Endothelial cell of umbilical vein (primary cell): ENCODE data around the gene JCAD. TPM values are rescaled to one million over a fixed set of nuclear protein-coding genes. Genes with fewer than 3 reads are reported as not detected.

ENCODE experiments used
- BruUV-seq: library from RNA; stranded (reverse); fragments of 400-500 nt; replicated peaks from 2 replicates; lab custom pipeline; 2021; lab: Mats Ljungman, UMichigan
- CTCF ChIA-PET: fragments of 300-600, 350-600 bp; sonication (Branson Sonifier 250); formaldehyde crosslinking; loops from one replicate; lab custom pipeline; 2021; ENCODE audit warnings: antibody characterized with exemption, inconsistent platforms; lab: Charles Lee
- POLR2A ChIA-PET: fragments of 300-600, 350-600 bp; sonication (Branson Sonifier 250); formaldehyde crosslinking; loops from one replicate; lab custom pipeline; 2021; ENCODE audit warnings: antibody characterized with exemption, inconsistent platforms; lab: Charles Lee
- DNase-seq: peaks from one replicate; pipeline ENCODE4 v3.0.0-alpha.2; 2011; ENCODE audit warnings: low read depth, low spot score
- FAIRE-seq: peaks from 2 replicates; lab custom pipeline; 2011; peaks lifted over from hg19 to GRCh38; lab: Jason Lieb, UNC
- H2AFZ ChIP-seq: 2 replicates; pipeline ENCODE4 v1.6.0; 2012; ENCODE audit warnings: low read depth, low read length, control low read depth, inconsistent platforms
- H3K27ac ChIP-seq: 2 replicates; pipeline ENCODE4 v1.5.1; 2011; ENCODE audit warnings: low read depth, mild to moderate bottlenecking, control low read depth, low read length, moderate library complexity; ENCODE audit not compliant: insufficient read depth
- H3K27me3 ChIP-seq, 2 experiments: 2 replicates each; pipeline versions ENCODE4 v1.6.0 to v1.6.1; 2011; ENCODE audit warnings: low read length in 2 of 2, mixed read lengths in 1 of 2; ENCODE audit not compliant: control insufficient read depth in 2 of 2, insufficient read depth in 2 of 2
- H3K36me3 ChIP-seq, 2 experiments: 2 replicates in 1 of 2; 3 replicates in 1 of 2; pipeline ENCODE4 v1.5.1; 2011; ENCODE audit warnings: low read length in 2 of 2, mild to moderate bottlenecking in 1 of 2, moderate library complexity in 1 of 2; ENCODE audit not compliant: control insufficient read depth in 2 of 2, insufficient read depth in 2 of 2; ENCODE audit errors: extremely low read depth in 1 of 2
- H3K4me1 ChIP-seq: 3 replicates; pipeline ENCODE4 v1.5.1; 2011; ENCODE audit warnings: mild to moderate bottlenecking, low read length; ENCODE audit not compliant: control insufficient read depth, insufficient read depth; ENCODE audit errors: extremely low read depth
- H3K4me2 ChIP-seq: 2 replicates; pipeline ENCODE4 v1.6.1; 2011; ENCODE audit warnings: low read length, control low read depth, mixed read lengths; ENCODE audit not compliant: insufficient read depth
- H3K4me3 ChIP-seq, 3 experiments: fragments of 200-600 bp in 1 of 3; sonication (generic), shearing (Covaris generic) in 1 of 3; replicated peaks in 1 of 3; 2 replicates each; pipeline ENCODE4 v1.5.1; 2011 to 2016; ENCODE audit warnings: control low read depth in 3 of 3, low read length in 3 of 3, mild to moderate bottlenecking in 2 of 3, inconsistent platforms in 1 of 3, low read depth in 1 of 3, moderate library complexity in 1 of 3; ENCODE audit not compliant: insufficient read depth in 1 of 3
- H3K79me2 ChIP-seq: 2 replicates; pipeline ENCODE4 v1.6.0; 2012; ENCODE audit warnings: low read length, inconsistent platforms; ENCODE audit not compliant: control insufficient read depth, insufficient read depth
- H3K9ac ChIP-seq: replicated peaks from 2 replicates; pipeline ENCODE3; 2011; ENCODE audit warnings: low read length, control low read depth; ENCODE audit not compliant: insufficient read depth; ENCODE audit errors: extremely low read depth
- H3K9me1 ChIP-seq: replicated peaks from 3 replicates; pipeline ENCODE4 v1.6.0; 2011; ENCODE audit warnings: mild to moderate bottlenecking, low read length; ENCODE audit not compliant: control insufficient read depth, insufficient read depth; ENCODE audit errors: extremely low read depth
- H3K9me3 ChIP-seq: replicated peaks from 2 replicates; pipeline ENCODE4 v1.5.1; 2012; ENCODE audit warnings: low read length, inconsistent platforms; ENCODE audit not compliant: control insufficient read depth, insufficient read depth
- H4K20me1 ChIP-seq: replicated peaks from 2 replicates; pipeline ENCODE3; 2011; ENCODE audit warnings: mild to moderate bottlenecking, low read length; ENCODE audit not compliant: control insufficient read depth, insufficient read depth; ENCODE audit errors: extremely low read depth
- CTCF ChIP-seq, 2 donors: IDR thresholded peaks; 1 replicate in 1 of 2; 2 replicates in 1 of 2; pipeline ENCODE4 v1.5.1; 2011; ENCODE audit warnings: low read length in 2 of 2, mild to moderate bottlenecking in 2 of 2, moderate library complexity in 2 of 2, control low read depth in 1 of 2, inconsistent platforms in 1 of 2, low read depth in 1 of 2; ENCODE audit not compliant: insufficient read depth in 1 of 2; ENCODE audit errors: extremely low read depth in 1 of 2
- EZH2 ChIP-seq: IDR thresholded peaks from 2 replicates; pipeline ENCODE4 v1.6.1; 2012; ENCODE audit warnings: borderline replicate concordance, low read depth, mild to moderate bottlenecking, moderate library complexity, low read length, inconsistent platforms; ENCODE audit not compliant: severe bottlenecking
- FOS ChIP-seq: IDR thresholded peaks from 2 replicates; pipeline ENCODE4 v1.6.1; 2011; ENCODE audit warnings: mild to moderate bottlenecking, low read length, moderate library complexity, borderline replicate concordance; ENCODE audit not compliant: insufficient read depth
- GATA2 ChIP-seq: IDR thresholded peaks from 2 replicates; pipeline ENCODE4 v1.7.0; 2011; ENCODE audit warnings: low read depth, mild to moderate bottlenecking, moderate library complexity, mixed read lengths, low read length; ENCODE audit not compliant: insufficient read length, insufficient read depth
- JUN ChIP-seq: IDR thresholded peaks from 2 replicates; pipeline ENCODE4 v1.6.1; 2011; ENCODE audit warnings: borderline replicate concordance, low read depth; ENCODE audit not compliant: insufficient read length, insufficient read depth
- MAX ChIP-seq: IDR thresholded peaks from 2 replicates; pipeline ENCODE4 v1.6.1; 2011; ENCODE audit not compliant: insufficient read depth, insufficient read length
- MYC ChIP-seq: IDR thresholded peaks from one replicate; pipeline ENCODE4 v1.6.1; 2011; ENCODE audit warnings: mild to moderate bottlenecking, low read depth, low read length
- POLR2A ChIP-seq: IDR thresholded peaks from 2 replicates; pipeline ENCODE4 v1.6.1; 2012; ENCODE audit warnings: low read depth, mild to moderate bottlenecking, control low read depth, low read length
- POLR2AphosphoS5 ChIP-seq: IDR thresholded peaks from 2 replicates; pipeline ENCODE4 v1.6.1; 2012; ENCODE audit warnings: low read depth, mild to moderate bottlenecking, control low read depth, low read length, moderate library complexity; ENCODE audit not compliant: insufficient read depth
- dilution Hi-C: fragments of 300-500 bp; cut with MboI; formaldehyde crosslinking; loops from one replicate; pipeline ENCODE4 v1.15.0; 2019; ENCODE audit warnings: low sequenced_read_pairs; ENCODE audit not compliant: extremely low pct_ligation_motif_present
- intact Hi-C: fragments of 100-400 bp; cut with micrococcal nuclease; formaldehyde crosslinking; loops from one replicate; pipeline ENCODE4 v1.10.0; 2022
- polyA plus RNA-seq, 4 experiments: library from polyadenylated mRNA; depleted of rRNA in 3 of 4; stranded (reverse) in 3 of 4; unstranded in 1 of 4; fragments of >200 nt; gene quantifications; 2 replicates each; pipeline versions ENCODE4 v1.2.1 to v1.2.3, GENCODE V29; 2011 to 2012; ENCODE audit warnings: missing spikeins in 1 of 4
- total RNA-seq: library from RNA; stranded (reverse); gene quantifications from 2 replicates; pipeline ENCODE4 v1.2.3, GENCODE V29; 2021

Gene JCAD
- total and polyA plus RNA-seq, 2 donors (not counting 3 experiments of a cell fraction or from before 2014, with no cell fraction given): 17.5 to 76.3 TPM

DNA sequence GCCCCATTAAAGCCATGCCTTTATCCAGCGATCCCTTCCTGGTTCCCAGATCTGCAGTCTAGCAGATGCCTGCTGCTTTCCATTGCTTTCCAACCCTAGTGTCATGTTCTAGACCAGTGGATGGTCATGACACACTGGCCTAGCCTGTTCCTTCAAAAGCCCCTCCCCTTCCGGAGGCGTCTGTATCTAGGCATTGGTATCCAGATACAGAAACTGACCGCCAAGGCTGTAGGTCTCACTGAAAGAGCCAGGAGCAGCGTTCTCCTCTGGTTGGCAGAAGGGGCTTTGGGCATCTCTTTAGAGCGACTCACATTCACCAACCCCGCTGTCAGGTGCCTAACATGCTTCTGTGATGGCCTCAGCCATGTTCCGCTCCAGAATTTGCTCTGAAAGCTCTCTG is 22.6 kb downstream of the JCAD start:
- no TSS peak for BruUV-seq

More for the DNA sequence above, 22.6 kb downstream of the JCAD start:
- FAIRE-seq: no peak
- intact Hi-C loops (no loop called here), dilution Hi-C loops (no loop called here)
- ChIA-PET POLR2A (no interaction called here), CTCF (no interaction called here)
- TF ChIP-seq POLR2A (no peak), MYC (no peak), GATA2 (no peak), POLR2AphosphoS5 (no peak), JUN (no peak), EZH2 (no peak), MAX (no peak), CTCF (IDR thresholded peaks at IDR 0.05; ENCODE audit: extremely low read depth in 1 of 2, insufficient read depth in 1 of 2, low read depth in 1 of 2, low read length in 2 of 2) (no peak), FOS (no peak)
- peaks cover 20 to 35% of the 10 kb centered on the region in 2 experiments for H3K36me3 ChIP-seq
- H3K9ac ChIP-seq: no peak overlapping the region
- H3K4me1 ChIP-seq: peaks cover 31% of the 10 kb centered on the region
- H3K79me2 ChIP-seq: no peaks in the 10 kb centered on the region
- no peak overlapping the region for H3K27ac ChIP-seq
- H3K9me1 ChIP-seq: no peaks in the 10 kb centered on the region
- H3K27me3 ChIP-seq: no peaks in the 10 kb centered on the region
- no peak overlapping the region for H3K4me3 ChIP-seq
- no peak overlapping the region for H3K4me2 ChIP-seq
- no peaks in the 10 kb centered on the region for H3K9me3 ChIP-seq
- H4K20me1 ChIP-seq: no peaks in the 10 kb centered on the region
- DNase-seq: no peak
- H2AFZ ChIP-seq: no peak overlapping the region
